ENCODE data around the gene MACROD2.

The MACROD2 gene

GRCh38 chr20:15113144-15113773, 1117.9 kb downstream of the MACROD2 start:
- TF ChIP-seq, protein P1, sequence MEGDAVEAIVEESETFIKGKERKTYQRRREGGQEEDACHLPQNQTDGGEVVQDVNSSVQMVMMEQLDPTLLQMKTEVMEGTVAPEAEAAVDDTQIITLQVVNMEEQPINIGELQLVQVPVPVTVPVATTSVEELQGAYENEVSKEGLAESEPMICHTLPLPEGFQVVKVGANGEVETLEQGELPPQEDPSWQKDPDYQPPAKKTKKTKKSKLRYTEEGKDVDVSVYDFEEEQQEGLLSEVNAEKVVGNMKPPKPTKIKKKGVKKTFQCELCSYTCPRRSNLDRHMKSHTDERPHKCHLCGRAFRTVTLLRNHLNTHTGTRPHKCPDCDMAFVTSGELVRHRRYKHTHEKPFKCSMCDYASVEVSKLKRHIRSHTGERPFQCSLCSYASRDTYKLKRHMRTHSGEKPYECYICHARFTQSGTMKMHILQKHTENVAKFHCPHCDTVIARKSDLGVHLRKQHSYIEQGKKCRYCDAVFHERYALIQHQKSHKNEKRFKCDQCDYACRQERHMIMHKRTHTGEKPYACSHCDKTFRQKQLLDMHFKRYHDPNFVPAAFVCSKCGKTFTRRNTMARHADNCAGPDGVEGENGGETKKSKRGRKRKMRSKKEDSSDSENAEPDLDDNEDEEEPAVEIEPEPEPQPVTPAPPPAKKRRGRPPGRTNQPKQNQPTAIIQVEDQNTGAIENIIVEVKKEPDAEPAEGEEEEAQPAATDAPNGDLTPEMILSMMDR (IDR thresholded peaks at IDR 0.05; ENCODE audit: insufficient read depth, low read depth, low read length, missing control alignments): no peak
- no peak overlapping the region for H3K4me3 ChIP-seq (ENCODE audit: low read depth, low read length)
- no peak for DNase-seq (ENCODE audit: low read depth)

- TF ChIP-seq, protein P1 (IDR thresholded peaks at IDR 0.05; ENCODE audit: insufficient read depth, low read depth, low read length, missing control alignments): no peak
- no peak overlapping the region for H3K4me3 ChIP-seq (ENCODE audit: low read depth, low read length)
- no peak for DNase-seq (ENCODE audit: low read depth)
Observed at GRCh38 chr20:15119852-15120487, 1124.7 kb downstream of the MACROD2 start.

GRCh38 chr20:15122613-15123012, 1127.3 kb downstream of the MACROD2 start:
- H3K4me3 ChIP-seq (ENCODE audit: low read depth, low read length): no peak overlapping the region
- DNase-seq (ENCODE audit: low read depth): no peak
- TF ChIP-seq, protein P1 (IDR thresholded peaks at IDR 0.05; ENCODE audit: insufficient read depth, low read depth, low read length, missing control alignments): no peak

DNA sequence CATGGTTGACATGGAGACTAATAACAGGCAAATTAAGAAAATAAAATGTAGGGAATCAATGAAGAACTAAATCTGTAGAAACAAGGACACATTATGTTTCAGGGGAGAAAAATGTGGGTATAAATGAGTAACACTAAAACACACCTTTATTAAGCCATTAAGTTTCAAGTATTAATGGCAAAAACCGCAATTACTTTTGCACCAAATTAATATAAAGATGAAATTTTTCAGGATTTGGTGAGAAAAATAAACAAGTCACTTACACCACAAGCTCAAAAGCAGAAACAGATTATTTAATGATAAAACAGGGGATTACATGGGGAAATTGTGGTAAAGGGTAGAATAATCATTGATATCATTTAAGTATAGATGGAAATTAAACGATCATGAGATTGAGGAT, 1135.9 kb downstream of the MACROD2 start:
- TF ChIP-seq, protein P1 (IDR thresholded peaks at IDR 0.05; ENCODE audit: insufficient read depth, low read depth, low read length, missing control alignments): no peak
- no peak overlapping the region for H3K4me3 ChIP-seq (ENCODE audit: low read depth, low read length)
- DNase-seq (ENCODE audit: low read depth): no peak

DNA sequence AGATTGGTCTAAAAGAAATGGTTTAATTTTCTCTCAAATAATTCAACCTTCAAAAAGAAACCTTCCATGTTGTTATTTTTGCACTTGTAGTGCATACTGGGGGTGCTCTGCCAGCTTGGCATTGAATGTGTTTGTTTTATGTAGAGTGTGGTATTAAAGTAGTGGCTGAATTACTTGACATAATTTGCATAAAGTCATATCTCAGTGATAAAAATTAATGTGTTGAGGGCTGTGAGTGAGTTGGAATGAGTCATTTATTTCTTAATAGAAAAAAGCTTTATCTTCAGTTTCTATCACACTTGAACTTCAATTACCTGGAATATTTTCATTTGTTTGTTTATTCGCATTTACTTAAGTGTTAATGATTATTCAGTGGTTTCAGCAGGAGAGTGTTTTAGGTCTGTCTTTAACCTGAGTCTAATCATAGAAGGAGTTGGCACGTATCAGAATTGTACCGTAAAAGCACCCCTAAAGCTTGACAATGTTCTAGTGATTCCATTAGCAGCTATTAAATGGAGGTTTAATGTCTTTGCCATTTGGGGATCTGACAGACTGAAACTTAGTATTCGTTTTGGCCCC, 1143.3 kb downstream of the MACROD2 start:
- no peak for DNase-seq (ENCODE audit: low read depth)
- H3K4me3 ChIP-seq (ENCODE audit: low read depth, low read length): no peak overlapping the region
- TF ChIP-seq, protein P1 (IDR thresholded peaks at IDR 0.05; ENCODE audit: insufficient read depth, low read depth, low read length, missing control alignments): no peak

DNA sequence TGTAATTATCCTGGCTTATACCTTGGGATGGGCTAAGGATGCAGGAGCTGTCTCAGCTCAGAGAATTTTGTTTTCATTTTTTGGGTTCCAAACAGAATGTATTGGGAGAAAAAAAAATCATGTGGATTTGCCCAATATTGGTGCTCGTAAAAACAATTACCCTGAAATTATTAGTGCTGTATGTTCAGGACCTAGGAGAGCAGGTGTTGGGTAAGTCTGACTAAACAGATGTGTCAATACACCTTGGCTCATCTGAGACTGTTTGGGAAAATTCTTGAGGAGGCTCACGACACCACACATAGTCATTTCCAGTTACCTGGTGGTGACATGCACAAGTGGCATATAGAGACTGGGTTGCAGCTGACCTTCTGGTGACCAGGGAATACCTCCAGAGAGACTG, 1144.2 kb downstream of the MACROD2 start:
- TF ChIP-seq, protein P1 (IDR thresholded peaks at IDR 0.05; ENCODE audit: insufficient read depth, low read depth, low read length, missing control alignments): no peak
- DNase-seq (ENCODE audit: low read depth): no peak
- H3K4me3 ChIP-seq (ENCODE audit: low read depth, low read length): no peak overlapping the region
